Spleen (tissue), 11 donors: ENCODE data around the gene MYPOP. TPM values are rescaled to one million over a fixed set of nuclear protein-coding genes. Genes with fewer than 3 reads are reported as not detected.

Experiments used
- DNase-seq: peaks from one replicate; pipeline ENCODE4 v3.0.0-alpha.2; 2020
- H3K27ac ChIP-seq, 8 donors: fragments of 200-600 bp; sonication (generic) in 7 of 8; 1 replicate in 4 of 8; 2 replicates in 4 of 8; pipeline versions ENCODE4 v1.5.0 to v1.8.0; 2016 to 2021; ENCODE audit warnings: inconsistent platforms in 4 of 8, mild to moderate bottlenecking in 4 of 8, moderate library complexity in 1 of 8
- H3K27me3 ChIP-seq, 7 donors: fragments of 200-600 bp; sonication (generic) in 6 of 7; replicated peaks in 1 of 7; 1 replicate in 4 of 7; 2 replicates in 3 of 7; pipeline versions ENCODE4 v1.5.0 to v1.8.0; 2016 to 2021; ENCODE audit warnings: inconsistent platforms in 3 of 7, mild to moderate bottlenecking in 1 of 7
- H3K36me3 ChIP-seq, 6 donors: fragments of 200-600 bp; sonication (generic) in 5 of 6; 1 replicate in 4 of 6; 2 replicates in 2 of 6; pipeline versions ENCODE4 v1.5.0 to v1.8.0; 2016 to 2021; ENCODE audit warnings: inconsistent platforms in 2 of 6
- H3K4me1 ChIP-seq, 6 donors: fragments of 200-600 bp; sonication (generic) in 5 of 6; 1 replicate in 3 of 6; 2 replicates in 3 of 6; pipeline versions ENCODE4 v1.5.0 to v1.8.0; 2016 to 2021; ENCODE audit warnings: inconsistent platforms in 3 of 6
- H3K4me3 ChIP-seq, 8 donors: fragments of 200-600 bp; sonication (generic) in 7 of 8; 1 replicate in 4 of 8; 2 replicates in 4 of 8; pipeline versions ENCODE4 v1.5.0 to v1.8.0; 2016 to 2021; ENCODE audit warnings: inconsistent platforms in 4 of 8, mild to moderate bottlenecking in 4 of 8, moderate library complexity in 2 of 8
- H3K9me3 ChIP-seq, 8 donors: fragments of 200-600 bp; sonication (generic) in 7 of 8; 1 replicate in 4 of 8; 2 replicates in 4 of 8; pipeline versions ENCODE4 v1.5.0 to v1.8.0; 2016 to 2021; ENCODE audit warnings: inconsistent platforms in 4 of 8
- POLR2A ChIP-seq, 3 donors: fragments of 450-650 bp; IDR thresholded peaks; one replicate each; pipeline ENCODE4 v1.5.1; 2017; ENCODE audit warnings: antibody characterized with exemption in 3 of 3, mild to moderate bottlenecking in 1 of 3
- POLR2AphosphoS5 ChIP-seq, 3 donors: sonication (generic); formaldehyde crosslinking; IDR thresholded peaks; one replicate each; pipeline ENCODE4 v1.5.1; 2017; ENCODE audit warnings: antibody characterized with exemption in 3 of 3
- WGBS, 5 donors: extraction: QIAGEN DNeasy Blood & Tissue Kit in 3 of 5; methylation state at CpG; one replicate each; pipeline versions ENCODE4 v1.1.5 to v1.1.7; 2013 to 2018; 5-methylcytosine and 5-hydroxymethylcytosine counted together
- intact Hi-C: fragments of 100-400 bp; cut with DNase I; formaldehyde crosslinking; loops from one replicate; pipeline ENCODE4 v1.15.0; 2023; ENCODE audit warnings: low total_unique reads
- polyA plus RNA-seq, 3 donors: library from polyadenylated mRNA; stranded (reverse); fragments of 200-250 nt; gene quantifications; one replicate each; pipeline ENCODE4 v1.2.1, GENCODE V29; 2013
- total RNA-seq, 7 donors: library from RNA; depleted of rRNA in 3 of 7; stranded (reverse); fragments of >200 nt in 3 of 7; fragmentation: NEBNext Ultra II Directional in 4 of 7; extraction: Animal tissue kit (Norgen Biotek cat#: 25700) in 4 of 7; gene quantifications; one replicate each; pipeline versions ENCODE4 v1.1.0 to v1.2.1, GENCODE V29; 2016 to 2021
- TF ChIP-seq, protein P1 (sequence below), 11 experiments: fragments of 200-600 bp in 7 of 11; fragments of 450-650 bp in 4 of 11; sonication (generic) in 4 of 11; IDR thresholded peaks in 8 of 11; conservative IDR thresholded peaks in 3 of 11; 1 replicate in 7 of 11; 2 replicates in 4 of 11; pipeline versions ENCODE4 v1.4.0 to v1.8.0; 2016 to 2021; ENCODE audit warnings: antibody characterized with exemption in 11 of 11, inconsistent platforms in 4 of 11, mild to moderate bottlenecking in 1 of 11
- donor health status: healthy with polysubstance abuse.
- donor health status: DM: no; HTN: no; CAD: no; lungs with moderate emphysema.
- donor health status: DM: no; HTN: no; CAD: no.
- donor health status: Bipolar disorder and iron deficiency.
- donor health status: healthy.
- donor health status: DM: no; HTN: no; CAD: no.
- donor health status: DM: yes; HTN: yes; CAD: no.

Gene MYPOP
- total and polyA plus RNA-seq, 10 donors: 5.1 to 13.2 (median 9.5) TPM

GRCh38 chr19:45924891-45925447 lies 22.6 kb upstream of the MYPOP start:
- WGBS, 5 donors: 62 to 82% (median 73%) methylated on average over 6 of the region's 6 CpGs
- H3K9me3 ChIP-seq: no peaks in the 10 kb centered on the region
- H3K27me3 ChIP-seq: peaks cover 0 to 13% (median 0%) of the 10 kb centered on the region in 7 donors
- intact Hi-C loops: loop anchor here (10.0 kb wide), 1 partner anchor 90 kb away; no protein-coding TSS in a partner anchor
- peaks cover 4 to 11% (median 8%) of the 10 kb centered on the region in 6 donors for H3K4me1 ChIP-seq
- DNase-seq: no peak
- H3K27ac ChIP-seq: no peak overlapping the region
- H3K4me3 ChIP-seq: no peak overlapping the region
- H3K36me3 ChIP-seq: no peaks in the 10 kb centered on the region
- TF ChIP-seq, protein P1, sequence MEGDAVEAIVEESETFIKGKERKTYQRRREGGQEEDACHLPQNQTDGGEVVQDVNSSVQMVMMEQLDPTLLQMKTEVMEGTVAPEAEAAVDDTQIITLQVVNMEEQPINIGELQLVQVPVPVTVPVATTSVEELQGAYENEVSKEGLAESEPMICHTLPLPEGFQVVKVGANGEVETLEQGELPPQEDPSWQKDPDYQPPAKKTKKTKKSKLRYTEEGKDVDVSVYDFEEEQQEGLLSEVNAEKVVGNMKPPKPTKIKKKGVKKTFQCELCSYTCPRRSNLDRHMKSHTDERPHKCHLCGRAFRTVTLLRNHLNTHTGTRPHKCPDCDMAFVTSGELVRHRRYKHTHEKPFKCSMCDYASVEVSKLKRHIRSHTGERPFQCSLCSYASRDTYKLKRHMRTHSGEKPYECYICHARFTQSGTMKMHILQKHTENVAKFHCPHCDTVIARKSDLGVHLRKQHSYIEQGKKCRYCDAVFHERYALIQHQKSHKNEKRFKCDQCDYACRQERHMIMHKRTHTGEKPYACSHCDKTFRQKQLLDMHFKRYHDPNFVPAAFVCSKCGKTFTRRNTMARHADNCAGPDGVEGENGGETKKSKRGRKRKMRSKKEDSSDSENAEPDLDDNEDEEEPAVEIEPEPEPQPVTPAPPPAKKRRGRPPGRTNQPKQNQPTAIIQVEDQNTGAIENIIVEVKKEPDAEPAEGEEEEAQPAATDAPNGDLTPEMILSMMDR (IDR thresholded peaks at IDR 0.05 in 8 of 11, conservative IDR thresholded peaks at IDR 0.05 in 3 of 11): no peak
- TF ChIP-seq POLR2AphosphoS5 (IDR thresholded peaks at IDR 0.05) (no peak), POLR2A (IDR thresholded peaks at IDR 0.05) (no peak)

GRCh38 chr19:45922281-45922680 lies 19.9 kb upstream of the MYPOP start:
- WGBS, 5 donors: 61 to 75% (median 64%) methylated on average over 9 of the region's 9 CpGs
- TF ChIP-seq, protein P1 (IDR thresholded peaks at IDR 0.05 in 8 of 11, conservative IDR thresholded peaks at IDR 0.05 in 3 of 11): no peak
- no peak for TF ChIP-seq POLR2AphosphoS5 (IDR thresholded peaks at IDR 0.05)
- TF ChIP-seq POLR2A (IDR thresholded peaks at IDR 0.05): no peak
- Histone ChIP-seq H3K4me3 (no peak overlapping the region), H3K9me3 (no peaks in the 10 kb centered on the region), H3K27me3 (peaks cover 0 to 20% (median 0%) of the 10 kb centered on the region in 7 donors), H3K27ac (no peak overlapping the region), H3K4me1 (peaks cover 0 to 2% (median 0%) of the 10 kb centered on the region in 6 donors), H3K36me3 (no peaks in the 10 kb centered on the region)
- intact Hi-C loops: loop anchor here (10.0 kb wide), 1 partner anchor 93 kb away; no protein-coding TSS in a partner anchor
- DNase-seq: no peak

DNA sequence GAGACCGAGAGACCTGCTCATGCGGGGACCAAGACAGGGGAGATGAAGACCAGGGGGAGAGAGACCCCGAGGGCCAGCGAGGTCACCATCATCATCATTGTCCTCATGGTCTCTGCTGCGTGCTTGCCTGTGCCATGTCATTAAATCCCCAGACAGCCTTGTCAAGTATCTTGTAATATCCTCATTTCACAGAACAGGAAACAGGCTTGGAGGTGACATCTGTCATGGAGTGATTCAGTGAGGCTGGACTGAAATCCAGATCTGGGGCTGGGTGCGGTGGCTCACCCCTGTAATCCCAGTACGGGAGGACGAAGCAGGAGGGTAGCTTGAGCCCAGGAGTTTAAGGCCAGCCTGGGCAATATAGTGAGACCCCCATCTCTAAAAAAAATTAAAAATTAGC lies 18.0 kb upstream of the MYPOP start:
- Histone ChIP-seq H3K4me1 (no peaks in the 10 kb centered on the region), H3K9me3 (no peaks in the 10 kb centered on the region), H3K27me3 (peaks cover 0 to 35% (median 0%) of the 10 kb centered on the region in 7 donors), H3K27ac (no peak overlapping the region), H3K36me3 (no peaks in the 10 kb centered on the region), H3K4me3 (no peak overlapping the region)
- intact Hi-C loops: loop anchor here (10.0 kb wide), 1 partner anchor 94 kb away; no protein-coding TSS in a partner anchor
- DNase-seq: no peak
- TF ChIP-seq, protein P1 (IDR thresholded peaks at IDR 0.05 in 8 of 11, conservative IDR thresholded peaks at IDR 0.05 in 3 of 11): no peak
- TF ChIP-seq POLR2A (IDR thresholded peaks at IDR 0.05) (no peak), POLR2AphosphoS5 (IDR thresholded peaks at IDR 0.05) (no peak)
- 46 to 77% (median 58%) methylated on average over 8 of the region's 8 CpGs for WGBS, 5 donors

- WGBS, 5 donors: 50 to 58% (median 54%) methylated on average over 7 of the region's 7 CpGs
- Histone ChIP-seq H3K9me3 (no peaks in the 10 kb centered on the region), H3K4me1 (no peaks in the 10 kb centered on the region)
Observed at GRCh38 chr19:45919678-45920077, 17.3 kb upstream of the MYPOP start.

More at GRCh38 chr19:45919678-45920077, 17.3 kb upstream of the MYPOP start:
- Histone ChIP-seq H3K36me3 (no peaks in the 10 kb centered on the region), H3K27ac (no peak overlapping the region), H3K4me3 (no peak overlapping the region), H3K27me3 (peaks cover 0 to 40% (median 0%) of the 10 kb centered on the region in 7 donors)
- intact Hi-C loops: loop anchor here (10.0 kb wide), 1 partner anchor 95 kb away; no protein-coding TSS in a partner anchor
- TF ChIP-seq, protein P1 (IDR thresholded peaks at IDR 0.05 in 8 of 11, conservative IDR thresholded peaks at IDR 0.05 in 3 of 11): no peak
- TF ChIP-seq POLR2A (IDR thresholded peaks at IDR 0.05): no peak
- no peak for TF ChIP-seq POLR2AphosphoS5 (IDR thresholded peaks at IDR 0.05)
- no peak for DNase-seq
